Mesenteric fat pad (tissue), 1 donor: ENCODE results near the gene ARMH1. TPM values are rescaled to one million over a fixed set of nuclear protein-coding genes. Genes with fewer than 3 reads are reported as not detected.
A peak's percentile ranks its signal among the peaks of the same experiment; 100 is the strongest.

Experiments used
- DNase-seq: peaks from one replicate; pipeline ENCODE4 v3.0.0-alpha.2; 2020; ENCODE audit warnings: low spot score
- long read RNA-seq: library from polyadenylated mRNA; unstranded; transcript quantifications from one replicate; pipeline ENCODE4 v2.0.0, GENCODE V29; 2020
- total RNA-seq: library from RNA; stranded (reverse); fragmentation: NEBNext Ultra II Directional; extraction: Animal tissue kit (Norgen Biotek cat#: 25700); gene quantifications from one replicate; pipeline ENCODE4 v1.2.1, GENCODE V29; 2021
- donor health status: DM: yes; HTN: yes; CAD: no.

The ARMH1 gene
- total RNA-seq, result 1.9 TPM
- long read RNA-seq, partial matches to known transcripts, result 0 of 2 reads
- long read RNA-seq, other reads (novel, unspliced or antisense), result 2 of 2 reads

- peak; percentile 99 for DNase-seq
Measured at GRCh38 chr1:44674113-44675000, at the start of gene ARMH1, which contains the start of gene TMEM53. TSS of gene ARMH1 (plus strand) at chr1:44674714. CDS start at chr1:44689698, 14,984 bp downstream. TSS of gene TMEM53 (minus strand) at chr1:44674481. CDS start at chr1:44674391, 90 bp downstream.

- no peak for DNase-seq
Measured at GRCh38 chr1:44625348-44625747, 49.2 kb upstream of the ARMH1 start.

GRCh38 chr1:44628962-44629756 lies 45.4 kb upstream of the ARMH1 start:
- DNase-seq, result no peak

- DNase-seq, result no peak
Measured at GRCh38 chr1:44630116-44630515, 44.4 kb upstream of the ARMH1 start.

- DNase-seq, result no peak
Measured at GRCh38 chr1:44631333-44631646, 43.2 kb upstream of the ARMH1 start.

- DNase-seq, result peak; percentile 96
Measured at GRCh38 chr1:44631647-44632539, 42.6 kb upstream of the ARMH1 start.

- DNase-seq, result no peak
Measured at GRCh38 chr1:44632598-44632997, 41.9 kb upstream of the ARMH1 start.

GRCh38 chr1:44634606-44635189 lies 39.8 kb upstream of the ARMH1 start:
- DNase-seq, result no peak

- DNase-seq, result no peak
Measured at GRCh38 chr1:44635439-44635838, 39.1 kb upstream of the ARMH1 start.

GRCh38 chr1:44636083-44636687 lies 38.3 kb upstream of the ARMH1 start:
- no peak for DNase-seq

- no peak for DNase-seq
Measured at GRCh38 chr1:44636688-44637598, 37.6 kb upstream of the ARMH1 start.

GRCh38 chr1:44637702-44638411 lies 36.7 kb upstream of the ARMH1 start:
- no peak for DNase-seq

- DNase-seq, result no peak
Measured at GRCh38 chr1:44640200-44640853, 34.2 kb upstream of the ARMH1 start.

- DNase-seq, result no peak
Measured at GRCh38 chr1:44641126-44642102, 33.1 kb upstream of the ARMH1 start.

GRCh38 chr1:44642255-44642654 lies 32.3 kb upstream of the ARMH1 start:
- no peak for DNase-seq

GRCh38 chr1:44642925-44643324 lies 31.6 kb upstream of the ARMH1 start:
- no peak for DNase-seq
